Measurements from ENCODE around the gene DCBLD1.

Gene DCBLD1

GRCh38 chr6:117536317-117536716, 53.8 kb downstream of the DCBLD1 start:
- no peak for FAIRE-seq
- DNase-seq (ENCODE audit: insufficient read length, low spot score), result no peak
- no peak for TF ChIP-seq POLR2A (IDR thresholded peaks at IDR 0.05; ENCODE audit: low read depth, low read length)

GRCh38 chr6:117538615-117539014, 56.1 kb downstream of the DCBLD1 start:
- no peak for FAIRE-seq
- no peak for TF ChIP-seq POLR2A (IDR thresholded peaks at IDR 0.05; ENCODE audit: low read depth, low read length)
- no peak for DNase-seq (ENCODE audit: insufficient read length, low spot score)

- FAIRE-seq, result no peak
- TF ChIP-seq POLR2A (IDR thresholded peaks at IDR 0.05; ENCODE audit: low read depth, low read length), result no peak
Observed at GRCh38 chr6:117540670-117541069, 58.2 kb downstream of the DCBLD1 start.

GRCh38 chr6:117542493-117542892, 60.0 kb downstream of the DCBLD1 start:
- DNase-seq (ENCODE audit: insufficient read length, low spot score) (no peak), FAIRE-seq (no peak)

More at GRCh38 chr6:117540670-117541069, 58.2 kb downstream of the DCBLD1 start:
- DNase-seq (ENCODE audit: insufficient read length, low spot score), result no peak

GRCh38 chr6:117544716-117545115, 62.2 kb downstream of the DCBLD1 start:
- FAIRE-seq (no peak), DNase-seq (ENCODE audit: insufficient read length, low spot score) (no peak)
- no peak for TF ChIP-seq POLR2A (IDR thresholded peaks at IDR 0.05; ENCODE audit: low read depth, low read length)

More at GRCh38 chr6:117542493-117542892, 60.0 kb downstream of the DCBLD1 start:
- TF ChIP-seq POLR2A (IDR thresholded peaks at IDR 0.05; ENCODE audit: low read depth, low read length), result no peak

DNA sequence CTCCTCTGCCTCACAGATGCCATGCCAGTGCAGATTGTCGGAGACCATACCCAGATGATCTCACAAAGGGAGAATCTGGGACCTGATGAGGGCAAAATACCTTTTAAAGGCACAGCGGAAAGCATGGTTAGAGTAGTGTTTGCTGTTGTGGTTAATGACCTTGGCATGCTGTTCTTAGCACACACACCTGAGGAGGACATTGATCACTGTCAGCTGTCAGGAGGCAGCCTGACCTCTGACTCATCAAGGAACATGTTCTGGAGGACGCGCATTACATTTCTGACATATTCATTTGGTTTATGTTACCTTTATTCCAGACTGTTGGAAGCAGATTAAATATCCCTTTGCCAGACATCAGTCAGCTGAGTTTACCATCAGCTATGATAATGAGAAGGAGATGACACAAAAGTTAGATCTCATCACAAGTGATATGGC, 62.7 kb downstream of the DCBLD1 start:
- no peak for TF ChIP-seq POLR2A (IDR thresholded peaks at IDR 0.05; ENCODE audit: low read depth, low read length)
- DNase-seq (ENCODE audit: insufficient read length, low spot score) (no peak), FAIRE-seq (no peak)

DNA sequence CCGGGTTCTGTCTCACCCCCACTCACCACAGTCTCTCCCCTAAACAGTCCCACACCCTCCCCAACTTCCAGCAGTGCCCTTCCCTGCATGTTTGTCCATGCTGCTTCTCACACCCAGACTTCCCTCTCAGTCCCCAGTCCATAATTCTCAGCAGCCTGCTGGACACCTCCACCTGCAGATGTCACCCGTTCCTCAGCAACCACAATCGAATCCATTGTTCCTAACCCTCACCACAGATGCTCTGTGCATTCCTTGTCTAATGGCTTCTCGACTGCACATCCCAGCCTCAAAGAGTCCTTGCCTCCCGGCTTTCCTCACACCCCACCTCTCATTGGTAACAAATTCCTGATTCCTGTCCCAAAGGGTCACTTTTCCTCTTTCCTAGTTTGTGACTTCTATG, 64.2 kb downstream of the DCBLD1 start:
- FAIRE-seq (no peak), DNase-seq (ENCODE audit: insufficient read length, low spot score) (no peak)
- TF ChIP-seq POLR2A (IDR thresholded peaks at IDR 0.05; ENCODE audit: low read depth, low read length), result no peak

GRCh38 chr6:117547688-117548621, 65.5 kb downstream of the DCBLD1 start:
- FAIRE-seq, result no peak
- no peak for DNase-seq (ENCODE audit: insufficient read length, low spot score)
- no peak for TF ChIP-seq POLR2A (IDR thresholded peaks at IDR 0.05; ENCODE audit: low read depth, low read length)

DNA sequence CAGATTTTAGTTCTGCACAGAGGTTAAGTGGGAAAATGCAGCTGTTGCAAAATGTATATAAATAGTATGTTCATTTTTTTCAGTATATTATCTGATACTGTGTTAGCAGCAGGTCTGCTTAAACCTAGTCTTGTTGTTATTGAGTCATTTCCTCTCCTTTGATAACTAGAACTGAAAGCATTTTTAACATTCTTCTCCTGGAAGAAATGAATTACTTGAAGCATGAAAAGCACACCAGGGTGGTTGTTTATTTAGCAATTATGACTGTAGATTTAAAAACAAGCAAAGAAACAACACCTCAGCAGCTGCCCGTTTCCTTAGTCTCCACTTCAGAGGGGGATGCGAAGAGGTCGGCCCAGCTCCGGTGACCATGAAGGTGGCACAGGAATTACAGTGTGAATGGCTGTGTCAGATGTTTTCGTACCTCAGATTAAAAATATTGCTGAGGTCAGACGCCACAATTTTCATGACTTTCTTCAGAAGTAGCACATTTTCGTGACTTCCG, 66.4 kb downstream of the DCBLD1 start:
- DNase-seq (ENCODE audit: insufficient read length, low spot score) (no peak), FAIRE-seq (no peak)
- TF ChIP-seq POLR2A (IDR thresholded peaks at IDR 0.05; ENCODE audit: low read depth, low read length), result no peak

DNA sequence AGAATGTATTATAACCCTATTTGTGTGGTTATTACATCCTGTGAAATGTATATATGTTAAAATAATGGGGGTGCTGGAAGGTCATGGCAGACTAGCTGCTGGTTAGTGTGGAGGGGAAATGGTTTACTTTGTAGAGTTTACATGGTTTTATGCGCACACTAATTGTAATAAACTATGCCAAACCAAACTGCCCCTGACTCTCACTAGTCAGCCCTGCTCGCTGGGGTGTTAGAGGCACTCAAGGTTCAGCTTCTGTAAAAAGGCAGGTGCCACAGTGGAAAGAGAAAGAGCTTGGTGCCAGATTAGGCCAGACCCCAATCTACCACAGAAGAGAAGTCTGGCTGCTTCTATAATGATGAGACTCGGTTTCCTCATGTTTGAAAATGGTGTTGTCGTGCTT, 67.1 kb downstream of the DCBLD1 start:
- TF ChIP-seq POLR2A (IDR thresholded peaks at IDR 0.05; ENCODE audit: low read depth, low read length), result no peak
- no peak for DNase-seq (ENCODE audit: insufficient read length, low spot score)
- no peak for FAIRE-seq

- no peak for DNase-seq (ENCODE audit: insufficient read length, low spot score)
- TF ChIP-seq POLR2A (IDR thresholded peaks at IDR 0.05; ENCODE audit: low read depth, low read length), result no peak
- FAIRE-seq, result no peak
Observed at GRCh38 chr6:117550078-117550600, 67.7 kb downstream of the DCBLD1 start.

DNA sequence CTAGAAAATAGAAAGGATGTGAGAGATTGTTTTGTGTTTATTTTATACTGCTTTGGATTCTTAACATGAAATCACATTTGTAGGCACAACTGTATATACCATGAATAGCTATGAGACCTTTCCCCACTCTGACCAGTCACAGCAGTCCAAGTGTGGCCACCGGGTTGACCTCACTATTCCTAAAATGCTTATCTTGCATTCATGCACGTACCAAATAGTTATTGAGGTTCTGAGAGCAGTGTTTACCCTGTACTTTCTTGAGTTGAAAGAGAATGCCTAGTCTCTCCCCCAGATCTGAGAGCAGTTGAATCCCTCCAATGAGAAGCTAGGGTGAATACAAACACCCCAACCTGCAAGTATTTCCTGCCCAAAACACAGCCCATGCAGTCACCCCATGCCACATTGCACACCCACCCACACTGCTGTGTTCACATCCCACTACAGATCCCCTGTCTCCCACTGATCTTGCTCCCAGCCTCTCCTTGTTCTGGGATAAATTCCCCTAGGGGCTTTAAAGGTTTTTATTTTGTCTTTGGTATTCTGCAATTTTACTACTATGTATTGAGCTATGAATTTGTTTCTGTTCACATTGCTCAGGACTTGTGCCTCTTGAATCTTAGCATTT, 68.3 kb downstream of the DCBLD1 start:
- DNase-seq (ENCODE audit: insufficient read length, low spot score) (no peak), FAIRE-seq (no peak)
- TF ChIP-seq POLR2A (IDR thresholded peaks at IDR 0.05; ENCODE audit: low read depth, low read length), result no peak

DNA sequence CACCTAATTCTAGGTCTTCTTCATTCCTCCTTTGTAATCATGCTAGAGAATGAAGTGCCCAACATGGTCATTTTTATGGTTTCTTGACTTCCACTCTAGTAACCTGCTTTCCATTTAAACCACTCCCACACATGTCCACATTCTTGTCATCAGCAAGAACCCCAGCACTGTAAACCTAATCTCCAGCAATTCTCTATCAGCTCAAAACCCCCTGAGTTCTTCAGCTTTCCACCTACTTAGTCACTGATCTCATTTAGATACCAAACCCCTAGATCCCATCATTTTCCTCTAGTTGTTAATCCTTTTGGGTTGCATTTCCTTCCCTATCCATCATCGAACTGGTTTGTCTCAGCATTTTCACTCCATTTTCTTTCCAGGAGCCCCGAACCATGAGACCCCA, 70.1 kb downstream of the DCBLD1 start:
- FAIRE-seq (no peak), DNase-seq (ENCODE audit: insufficient read length, low spot score) (no peak)
- no peak for TF ChIP-seq POLR2A (IDR thresholded peaks at IDR 0.05; ENCODE audit: low read depth, low read length)

- DNase-seq (ENCODE audit: insufficient read length, low spot score) (no peak), FAIRE-seq (no peak)
- no peak for TF ChIP-seq POLR2A (IDR thresholded peaks at IDR 0.05; ENCODE audit: low read depth, low read length)
Observed at GRCh38 chr6:117553142-117553541, 70.7 kb downstream of the DCBLD1 start.
